HepG2 (cell line): Measurements from ENCODE around the gene SUCLG2. TPM values are rescaled to one million over a fixed set of nuclear protein-coding genes. Genes with fewer than 3 reads are reported as not detected.

Experiments
- AGO2 ChIP-seq: fragments of 200-400 bp; formaldehyde crosslinking; optimal IDR thresholded peaks from 2 replicates; pipeline ENCODE3; 2017; ENCODE audit warnings: mild to moderate bottlenecking, low read depth, low read length, moderate library complexity
- BRF2 ChIP-seq: sonication (generic); formaldehyde crosslinking; IDR thresholded peaks from 2 replicates; pipeline ENCODE4 v1.8.1; 2022; ENCODE audit warnings: mild to moderate bottlenecking, missing genetic modification reagents
- CCDC6 ChIP-seq: sonication (generic); formaldehyde crosslinking; IDR thresholded peaks from 2 replicates; pipeline ENCODE4 v1.8.1; 2022; ENCODE audit warnings: mild to moderate bottlenecking, missing genetic modification reagents, moderate library complexity
- HDAC6 ChIP-seq: fragments of 200-600 bp; sonication (generic); IDR thresholded peaks from 2 replicates; pipeline ENCODE4 v1.7.0; 2017; ENCODE audit warnings: mild to moderate bottlenecking, antibody characterized with exemption, low read length, low read depth
- HMGA1 ChIP-seq: sonication (generic); formaldehyde crosslinking; conservative IDR thresholded peaks from 2 replicates; pipeline ENCODE4 v1.4.0; 2020; ENCODE audit warnings: missing genetic modification reagents
- HNRNPH1 ChIP-seq: fragments of 200-400 bp; formaldehyde crosslinking; optimal IDR thresholded peaks from 2 replicates; pipeline ENCODE3; 2017; ENCODE audit warnings: mild to moderate bottlenecking, low read depth, low read length
- HOXA5 ChIP-seq: sonication (generic); formaldehyde crosslinking; IDR thresholded peaks from 2 replicates; pipeline ENCODE4 v1.4.0; 2020; ENCODE audit warnings: missing genetic modification reagents
- KDM1A ChIP-seq: IDR thresholded peaks from 2 replicates; pipeline ENCODE4 v1.6.1; 2016; ENCODE audit warnings: missing compliant biosample characterization
- MTF2 ChIP-seq: sonication (generic); formaldehyde crosslinking; IDR thresholded peaks from 2 replicates; pipeline ENCODE4 v1.5.0; 2020; ENCODE audit warnings: missing genetic modification reagents, borderline replicate concordance
- MXD1 ChIP-seq: sonication (generic); formaldehyde crosslinking; IDR thresholded peaks from 2 replicates; pipeline ENCODE4 v1.4.0; 2020; ENCODE audit warnings: mild to moderate bottlenecking, missing genetic modification reagents
- NFATC3 ChIP-seq: sonication (generic); formaldehyde crosslinking; IDR thresholded peaks from 2 replicates; pipeline ENCODE4 v1.5.1; 2020; ENCODE audit warnings: mild to moderate bottlenecking, missing genetic modification reagents
- NR2F6 ChIP-seq, 2 experiments: IDR thresholded peaks; 2 replicates each; pipeline ENCODE4 v1.6.1; 2016; ENCODE audit warnings: antibody characterized with exemption in 1 of 2, mild to moderate bottlenecking in 1 of 2
- NRL ChIP-seq: sonication (generic); formaldehyde crosslinking; IDR thresholded peaks from 2 replicates; pipeline ENCODE4 v1.5.0; 2020; ENCODE audit warnings: missing genetic modification reagents, mild to moderate bottlenecking, moderate library complexity, borderline replicate concordance
- SP5 ChIP-seq: IDR thresholded peaks from 2 replicates; pipeline ENCODE4 v1.6.1; 2016; ENCODE audit warnings: low read depth, borderline replicate concordance
- TEAD3 ChIP-seq: optimal IDR thresholded peaks from 2 replicates; pipeline ENCODE3; 2016; ENCODE audit warnings: borderline replicate concordance
- THRA ChIP-seq: sonication (generic); formaldehyde crosslinking; IDR thresholded peaks from 2 replicates; pipeline ENCODE4 v1.4.0; 2020; ENCODE audit warnings: missing genetic modification reagents, borderline replicate concordance
- TRIM22 ChIP-seq: fragments of 450-650 bp; IDR thresholded peaks from 2 replicates; pipeline ENCODE4 v1.6.1; 2017
- ZIK1 ChIP-seq: sonication (generic); formaldehyde crosslinking; IDR thresholded peaks from 2 replicates; pipeline ENCODE4 v1.5.0; 2020; ENCODE audit warnings: mild to moderate bottlenecking, low read depth, missing genetic modification reagents, borderline replicate concordance
- ZNF180 ChIP-seq: sonication (generic); formaldehyde crosslinking; IDR thresholded peaks from 2 replicates; pipeline ENCODE4 v1.4.0; 2020; ENCODE audit warnings: low read depth, missing genetic modification reagents, borderline replicate concordance
- ZNF205 ChIP-seq: IDR thresholded peaks from 2 replicates; pipeline ENCODE4 v1.6.1; 2018; ENCODE audit warnings: missing biosample characterization, missing genetic modification reagents
- ZNF282 ChIP-seq: fragments of 450-650 bp; IDR thresholded peaks from 2 replicates; pipeline ENCODE4 v1.6.1; 2018; ENCODE audit not compliant: partially characterized antibody
- ZNF33A ChIP-seq: sonication (generic); formaldehyde crosslinking; IDR thresholded peaks from 2 replicates; pipeline ENCODE4 v1.5.1; 2020; ENCODE audit warnings: missing genetic modification reagents, mild to moderate bottlenecking, moderate library complexity, borderline replicate concordance
- ZNF570 ChIP-seq: sonication (generic); formaldehyde crosslinking; IDR thresholded peaks from 2 replicates; pipeline ENCODE4 v1.4.0; 2020; ENCODE audit warnings: mild to moderate bottlenecking, missing genetic modification reagents, borderline replicate concordance
- ZNF574 ChIP-seq: sonication (generic); formaldehyde crosslinking; IDR thresholded peaks from 2 replicates; pipeline ENCODE4 v1.4.0; 2020; ENCODE audit warnings: missing genetic modification reagents
- polyA plus RNA-seq, 8 experiments: library from polyadenylated mRNA; depleted of rRNA in 3 of 8; stranded (reverse) in 7 of 8; unstranded in 1 of 8; fragments of >200 nt; fragmentation: Illumina TruSeq in 4 of 8; extraction: Trizol in 4 of 8; gene quantifications; 2 replicates each; pipeline versions ENCODE4 v1.2.1 to v1.2.3, GENCODE V29; 2011 to 2016; ENCODE audit warnings: low read depth in 4 of 8, missing spikeins in 1 of 8, mixed read lengths in 1 of 8; ENCODE audit not compliant: insufficient read depth in 1 of 8
- total RNA-seq, 5 experiments: library from RNA; depleted of rRNA; stranded (reverse); fragments of >200 nt; fragmentation: Illumina TruSeq; extraction: Trizol; gene quantifications; 2 replicates each; pipeline ENCODE4 v1.2.3, GENCODE V29; 2016; ENCODE audit warnings: low read depth in 1 of 5

Gene SUCLG2
- total and polyA plus RNA-seq, 2 of the 13 experiments (the other 11 are each of a cell fraction or from before 2014, with no cell fraction given) = 21.4 to 64.9 TPM

- no peak for TF ChIP-seq BRF2 (CRISPR knock-in tag)
- no peak for TF ChIP-seq SP5 (CRISPR knock-in tag)
- no peak for TF ChIP-seq KDM1A (CRISPR knock-in tag)
- TF ChIP-seq ZNF180 (CRISPR knock-in tag) = no peak
- TF ChIP-seq NFATC3 = no peak
- TF ChIP-seq THRA (CRISPR knock-in tag) = no peak
- TF ChIP-seq NRL (CRISPR knock-in tag) = no peak
- peak; percentile 61; the same call in 1 of the 2 replicates for TF ChIP-seq ZNF205 (CRISPR knock-in tag)
- TF ChIP-seq HOXA5 (CRISPR knock-in tag) = no peak
- no peak for TF ChIP-seq TRIM22
- TF ChIP-seq ZNF33A = no peak
- no peak for TF ChIP-seq ZNF282
- no peak for TF ChIP-seq MTF2
- no peak for TF ChIP-seq AGO2
- TF ChIP-seq ZIK1 (CRISPR knock-in tag) = no peak
- no peak for TF ChIP-seq ZNF574 (CRISPR knock-in tag)
- no peak for TF ChIP-seq CCDC6 (CRISPR knock-in tag)
- TF ChIP-seq NR2F6 (IDR thresholded peaks at IDR 0.05) = no peak
- 0 out of 2 replicates have a peak, but pooled peaks have one; percentile 7 for TF ChIP-seq NR2F6 (CRISPR knock-in tag; IDR thresholded peaks at IDR 0.05)
- TF ChIP-seq HMGA1 (CRISPR knock-in tag) = no peak
- TF ChIP-seq HNRNPH1 = no peak
- no peak for TF ChIP-seq MXD1 (CRISPR knock-in tag)
- no peak for TF ChIP-seq ZNF570 (CRISPR knock-in tag)
- peak; percentile 51 for TF ChIP-seq TEAD3 (CRISPR knock-in tag)
- no peak for TF ChIP-seq HDAC6
These were observed 92.6 kb downstream of the SUCLG2 start (continued) for GRCh38 chr3:67561667-67562394.
